Raji (cell line): ENCODE results near the gene ZNF652.

Source experiments
- POLR2A ChIP-seq: IDR thresholded peaks from 2 replicates; pipeline ENCODE4 v1.6.1; 2011; ENCODE audit warnings: low read depth, low read length, control low read depth; ENCODE audit not compliant: insufficient read depth

ZNF652 gene

GRCh38 chr17:49260817-49261291, 101.2 kb downstream of the ZNF652 start:
- no peak for TF ChIP-seq POLR2A

- TF ChIP-seq POLR2A = no peak
Observed at GRCh38 chr17:49260011-49260816, 101.8 kb downstream of the ZNF652 start.

- TF ChIP-seq POLR2A = no peak
Observed at GRCh38 chr17:49259663-49260010, 102.4 kb downstream of the ZNF652 start.

- TF ChIP-seq POLR2A = no peak
Observed at GRCh38 chr17:49258394-49258793, 103.7 kb downstream of the ZNF652 start.

GRCh38 chr17:49255125-49255524, 106.9 kb downstream of the ZNF652 start:
- no peak for TF ChIP-seq POLR2A

GRCh38 chr17:49254066-49254465, 108.0 kb downstream of the ZNF652 start:
- no peak for TF ChIP-seq POLR2A

- TF ChIP-seq POLR2A = no peak
Observed at GRCh38 chr17:49252148-49252695, 109.8 kb downstream of the ZNF652 start.

GRCh38 chr17:49249890-49250522, 112.0 kb downstream of the ZNF652 start:
- TF ChIP-seq POLR2A = no peak

GRCh38 chr17:49249292-49249794, 112.7 kb downstream of the ZNF652 start:
- TF ChIP-seq POLR2A = no peak

- TF ChIP-seq POLR2A = no peak
Observed at GRCh38 chr17:49247944-49248343, 114.1 kb downstream of the ZNF652 start.

GRCh38 chr17:49244839-49245238, 117.2 kb downstream of the ZNF652 start:
- TF ChIP-seq POLR2A = no peak
